Liver (tissue), 9 donors: ENCODE results near the gene C19orf53. TPM values are rescaled to one million over a fixed set of nuclear protein-coding genes. Genes with fewer than 3 reads are reported as not detected.

Experiments
- DNase-seq: peaks from one replicate; pipeline ENCODE4 v3.0.0-alpha.2; 2017; ENCODE audit warnings: low spot score
- H3K27ac ChIP-seq, 2 donors: one replicate each; pipeline ENCODE4 v1.7.0; 2013; ENCODE audit warnings: inconsistent platforms in 2 of 2, low read length in 2 of 2, control low read depth in 1 of 2, low read depth in 1 of 2, mild to moderate bottlenecking in 1 of 2
- H3K27me3 ChIP-seq, 4 donors: one replicate each; pipeline versions ENCODE4 v1.6.1 to v1.7.0; 2013; ENCODE audit warnings: low read length in 3 of 4, inconsistent platforms in 1 of 4, mild to moderate bottlenecking in 1 of 4, moderate library complexity in 1 of 4; ENCODE audit not compliant: control insufficient read depth in 4 of 4, insufficient read depth in 4 of 4
- H3K36me3 ChIP-seq, 4 donors: one replicate each; pipeline versions ENCODE4 v1.6.1 to v1.7.0; 2013; ENCODE audit warnings: low read length in 3 of 4, mild to moderate bottlenecking in 3 of 4, low read depth in 1 of 4, moderate library complexity in 1 of 4; ENCODE audit not compliant: control insufficient read depth in 4 of 4, insufficient read depth in 3 of 4
- H3K4me1 ChIP-seq, 4 donors: one replicate each; pipeline versions ENCODE4 v1.6.1 to v1.7.0; 2013; ENCODE audit warnings: low read length in 3 of 4, mild to moderate bottlenecking in 3 of 4, moderate library complexity in 1 of 4; ENCODE audit not compliant: control insufficient read depth in 4 of 4, insufficient read depth in 4 of 4
- H3K4me3 ChIP-seq, 3 donors: one replicate each; pipeline versions ENCODE4 v1.6.1 to v1.7.0; 2013; ENCODE audit warnings: low read length in 3 of 3, control low read depth in 1 of 3, low read depth in 1 of 3, mild to moderate bottlenecking in 1 of 3
- H3K9ac ChIP-seq, 2 donors: one replicate each; pipeline ENCODE4 v1.7.0; 2013; ENCODE audit warnings: low read length in 2 of 2, mild to moderate bottlenecking in 2 of 2, moderate library complexity in 2 of 2, control low read depth in 1 of 2, low read depth in 1 of 2
- H3K9me3 ChIP-seq, 4 donors: one replicate each; pipeline versions ENCODE4 v1.6.1 to v1.7.0; 2013; ENCODE audit warnings: low read length in 3 of 4; ENCODE audit not compliant: control insufficient read depth in 4 of 4
- ATF3 ChIP-seq: IDR thresholded peaks from 2 replicates; pipeline ENCODE4 v1.6.1; 2016; ENCODE audit warnings: antibody characterized with exemption
- CTCF ChIP-seq: fragments of 150-350 bp; IDR thresholded peaks from 2 replicates; pipeline ENCODE4 v1.5.1; 2017; ENCODE audit warnings: improper control_type of control experiment, low read depth, low read length; ENCODE audit not compliant: missing input control
- EGR1 ChIP-seq, 2 donors: IDR thresholded peaks; 2 replicates each; pipeline ENCODE4 v1.6.1; 2016 to 2018; ENCODE audit warnings: antibody characterized with exemption in 2 of 2, low read depth in 2 of 2
- FOXA2 ChIP-seq: IDR thresholded peaks from 2 replicates; pipeline ENCODE4 v1.6.1; 2016; ENCODE audit warnings: antibody characterized with exemption
- HNF4G ChIP-seq: IDR thresholded peaks from 2 replicates; pipeline ENCODE4 v1.6.1; 2016; ENCODE audit warnings: antibody characterized with exemption
- JUND ChIP-seq, 2 donors: IDR thresholded peaks; 2 replicates each; pipeline ENCODE4 v1.6.1; 2016; ENCODE audit warnings: antibody characterized with exemption in 2 of 2
- REST ChIP-seq: IDR thresholded peaks from 2 replicates; pipeline ENCODE4 v1.6.1; 2016; ENCODE audit warnings: antibody characterized with exemption, mild to moderate bottlenecking
- RXRA ChIP-seq, 2 donors: IDR thresholded peaks; 2 replicates each; pipeline ENCODE4 v1.6.1; 2017 to 2018; ENCODE audit warnings: antibody characterized with exemption in 2 of 2, mild to moderate bottlenecking in 1 of 2
- TAF1 ChIP-seq: conservative IDR thresholded peaks from 2 replicates; pipeline ENCODE4 v1.6.1; 2016; ENCODE audit warnings: antibody characterized with exemption, mild to moderate bottlenecking
- ZBTB33 ChIP-seq: IDR thresholded peaks from 2 replicates; pipeline ENCODE4 v1.6.1; 2016; ENCODE audit warnings: antibody characterized with exemption
- WGBS: extraction: QIAGEN DNeasy Blood & Tissue Kit; methylation state at CpG from one replicate; pipeline ENCODE4 v1.1.7; 2013; 5-methylcytosine and 5-hydroxymethylcytosine counted together
- polyA plus RNA-seq, 2 donors: library from polyadenylated mRNA; stranded (reverse) in 1 of 2; unstranded in 1 of 2; fragments of 200-250 nt in 1 of 2; fragments of >200 nt in 1 of 2; fragmentation: Nextera tagmentation in 1 of 2; extraction: Ambion mirVana in 1 of 2; gene quantifications; one replicate each; pipeline versions ENCODE4 v1.2.1 to v1.2.3, GENCODE V29; 2013 to 2015
- total RNA-seq, 2 donors: library from RNA; depleted of rRNA; stranded (reverse); fragments of >200 nt; gene quantifications; one replicate each; pipeline ENCODE4 v1.2.3, GENCODE V29; 2014
- donor health status: healthy.
- donor health status: healthy.
- donor health status: healthy.
- donor health status: healthy.
- donor health status: healthy.

The C19orf53 gene
- total and polyA plus RNA-seq, 4 donors = 18.5 to 88.5 (median 59.5) TPM

- 76% methylated on average over 8 of the region's 8 CpGs for WGBS
- no peak for DNase-seq
These were observed 8.3 kb downstream of the C19orf53 start for GRCh38 chr19:13782537-13782936.

GRCh38 chr19:13783565-13784500, 9.6 kb downstream of the C19orf53 start:
- 80% methylated on average over 18 of the region's 18 CpGs for WGBS
- peaks cover 3 to 6% (median 5%) of the 10 kb centered on the region in 4 donors for H3K36me3 ChIP-seq
- TF ChIP-seq CTCF (no peak), TAF1 (no peak), ATF3 (no peak), ZBTB33 (no peak), RXRA (IDR thresholded peaks at IDR 0.05) (no peak), HNF4G (no peak), FOXA2 (no peak)
- peaks cover 0 to 5% (median 2%) of the 10 kb centered on the region in 4 donors for H3K4me1 ChIP-seq
- H3K9me3 ChIP-seq = no peaks in the 10 kb centered on the region
- DNase-seq = no peak
- H3K4me3 ChIP-seq = no peak overlapping the region
- H3K9ac ChIP-seq = no peak overlapping the region
- H3K27me3 ChIP-seq = no peaks in the 10 kb centered on the region
- no peak overlapping the region for H3K27ac ChIP-seq

More at GRCh38 chr19:13782537-13782936, 8.3 kb downstream of the C19orf53 start:
- TF ChIP-seq JUND (IDR thresholded peaks at IDR 0.05) = no peak
- no peak for TF ChIP-seq CTCF
- no peak for TF ChIP-seq EGR1 (IDR thresholded peaks at IDR 0.05; ENCODE audit: low read depth in 2 of 2)
- no peak for TF ChIP-seq REST
- no peak for TF ChIP-seq FOXA2
- Histone ChIP-seq H3K27me3 (no peaks in the 10 kb centered on the region), H3K27ac (no peak overlapping the region), H3K9ac (no peak overlapping the region), H3K4me1 (peaks cover 0 to 5% (median 2%) of the 10 kb centered on the region in 4 donors), H3K9me3 (no peaks in the 10 kb centered on the region), H3K4me3 (no peak overlapping the region), H3K36me3 (peaks cover 5 to 18% (median 13%) of the 10 kb centered on the region in 4 donors)
